PC-3 (cell line): ENCODE measurements around the gene H3-3A.

Experiments used
- CTCF ChIP-seq: fragments of 300-600 bp; sonication (generic); conservative IDR thresholded peaks from 2 replicates; pipeline ENCODE4 v1.5.1; 2017; ENCODE audit warnings: antibody characterized with exemption, low read depth, mild to moderate bottlenecking, low read length
- EZH2 ChIP-seq: fragments of 300-600 bp; sonication (generic); IDR thresholded peaks from one replicate; pipeline ENCODE4 v1.6.1; 2017; ENCODE audit warnings: antibody characterized with exemption, mild to moderate bottlenecking, low read length; ENCODE audit not compliant: unreplicated experiment
- EZH2phosphoT487 ChIP-seq: fragments of 300-600 bp; sonication (generic); IDR thresholded peaks from 2 replicates; pipeline ENCODE4 v1.6.1; 2018; ENCODE audit warnings: mild to moderate bottlenecking, antibody characterized with exemption, low read length, borderline replicate concordance

GRCh38 chr1:226035915-226036314 lies 26.6 kb upstream of the H3-3A start:
- TF ChIP-seq CTCF, result no peak
- TF ChIP-seq EZH2, result no peak
- no peak for TF ChIP-seq EZH2phosphoT487
